SK-N-SH treated with all-trans-retinoic acid at 6 μM for 48 hours (cell line): ENCODE data around the gene SPTB.

Experiments
- ATAC-seq: fragments of 200-7000 bp; cut with Tn5 transposase; 3 replicates; pipeline ENCODE4 v1.9.1; 2020; ENCODE audit warnings: mild to moderate bottlenecking, moderate library complexity
- ARNTL ChIP-seq: fragments of 450-650 bp; formaldehyde crosslinking; IDR thresholded peaks from 2 replicates; pipeline ENCODE4 v1.5.0; 2020; ENCODE audit warnings: low read depth, mild to moderate bottlenecking, moderate library complexity, borderline replicate concordance
- BACH2 ChIP-seq: fragments of 250-450 bp; sonication (Bioruptor Pico); IDR thresholded peaks from 2 replicates; pipeline ENCODE4 v1.9.0; 2021; ENCODE audit warnings: mild to moderate bottlenecking, borderline replicate concordance
- CSDC2 ChIP-seq: fragments of 250-450 bp; sonication (Bioruptor Pico); IDR thresholded peaks from 2 replicates; pipeline ENCODE4 v1.5.0; 2020; ENCODE audit warnings: mild to moderate bottlenecking, moderate library complexity
- ESRRG ChIP-seq: fragments of 250-450 bp; sonication (Bioruptor Pico); IDR thresholded peaks from 2 replicates; pipeline ENCODE4 v1.6.1; 2021; ENCODE audit warnings: mild to moderate bottlenecking
- GLIS3 ChIP-seq: fragments of 250-450 bp; sonication (Bioruptor Pico); IDR thresholded peaks from 2 replicates; pipeline ENCODE4 v1.5.0; 2020; ENCODE audit warnings: mild to moderate bottlenecking, moderate library complexity
- ISL1 ChIP-seq: fragments of 250-450 bp; sonication (Bioruptor Pico); IDR thresholded peaks from 2 replicates; pipeline ENCODE4 v2.1.2; 2022; ENCODE audit warnings: mild to moderate bottlenecking, moderate library complexity
- OSR1 ChIP-seq: fragments of 250-450 bp; sonication (Bioruptor Pico); IDR thresholded peaks from 2 replicates; pipeline ENCODE4 v1.8.0; 2022; ENCODE audit warnings: moderate library complexity, mild to moderate bottlenecking, inconsistent platforms
- PPARA ChIP-seq: fragments of 250-450 bp; sonication (Bioruptor Pico); IDR thresholded peaks from 2 replicates; pipeline ENCODE4 v1.5.0; 2020; ENCODE audit warnings: mild to moderate bottlenecking, borderline replicate concordance
- RARB ChIP-seq: fragments of 250-450 bp; sonication (Bioruptor Pico); IDR thresholded peaks from 2 replicates; pipeline ENCODE4 v1.8.0; 2021; ENCODE audit warnings: mild to moderate bottlenecking, moderate library complexity
- SNAI2 ChIP-seq: fragments of 250-450 bp; sonication (Bioruptor Pico); IDR thresholded peaks from 2 replicates; pipeline ENCODE4 v1.5.0; 2020; ENCODE audit warnings: mild to moderate bottlenecking, moderate library complexity
- TCF4 ChIP-seq: fragments of 250-450 bp; sonication (Bioruptor Pico); IDR thresholded peaks from 2 replicates; pipeline ENCODE4 v1.8.0; 2021; ENCODE audit warnings: mild to moderate bottlenecking, moderate library complexity, borderline replicate concordance
- TOX ChIP-seq: fragments of 250-450 bp; sonication (Bioruptor Pico); IDR thresholded peaks from 2 replicates; pipeline ENCODE4 v1.8.0; 2021; ENCODE audit warnings: mild to moderate bottlenecking, moderate library complexity, borderline replicate concordance
- ZC3H10 ChIP-seq: fragments of 250-450 bp; sonication (Bioruptor Pico); IDR thresholded peaks from 2 replicates; pipeline ENCODE4 v1.5.1; 2021; ENCODE audit warnings: mild to moderate bottlenecking, moderate library complexity
- ZFP3 ChIP-seq: fragments of 250-450 bp; sonication (Bioruptor Pico); IDR thresholded peaks from 2 replicates; pipeline ENCODE4 v1.5.0; 2020; ENCODE audit warnings: mild to moderate bottlenecking, moderate library complexity
- ZFP30 ChIP-seq: fragments of 450-650 bp; formaldehyde crosslinking; IDR thresholded peaks from 2 replicates; pipeline ENCODE4 v1.5.0; 2022; ENCODE audit warnings: mild to moderate bottlenecking, moderate library complexity
- ZNF565 ChIP-seq: fragments of 450-650 bp; formaldehyde crosslinking; conservative IDR thresholded peaks from 2 replicates; pipeline ENCODE4 v1.5.0; 2020; ENCODE audit warnings: low read depth, mild to moderate bottlenecking, moderate library complexity
- ZNF70 ChIP-seq: fragments of 450-650 bp; formaldehyde crosslinking; IDR thresholded peaks from 2 replicates; pipeline ENCODE4 v1.5.0; 2020; ENCODE audit warnings: mild to moderate bottlenecking, moderate library complexity
- ZNF8 ChIP-seq: fragments of 450-650 bp; formaldehyde crosslinking; IDR thresholded peaks from 2 replicates; pipeline ENCODE4 v1.5.0; 2020; ENCODE audit warnings: mild to moderate bottlenecking, moderate library complexity
- TF ChIP-seq, protein P1 (sequence below): fragments of 250-450 bp; sonication (Bioruptor Pico); IDR thresholded peaks from 2 replicates; pipeline ENCODE4 v1.5.0; 2020; ENCODE audit warnings: mild to moderate bottlenecking, moderate library complexity
- TF ChIP-seq, protein P2 (sequence below): fragments of 250-450 bp; sonication (Bioruptor Pico); IDR thresholded peaks from 2 replicates; pipeline ENCODE4 v1.8.0; 2020; ENCODE audit warnings: mild to moderate bottlenecking, moderate library complexity, borderline replicate concordance
- TF ChIP-seq, protein P3 (sequence below): fragments of 250-450 bp; sonication (Bioruptor Pico); IDR thresholded peaks from 2 replicates; pipeline ENCODE4 v1.5.1; 2020; ENCODE audit warnings: low read depth, mild to moderate bottlenecking, moderate library complexity
- TF ChIP-seq, protein P4 (sequence below): fragments of 250-450 bp; sonication (Bioruptor Pico); IDR thresholded peaks from 2 replicates; pipeline ENCODE4 v1.8.0; 2021; ENCODE audit warnings: low read depth, mild to moderate bottlenecking, moderate library complexity, borderline replicate concordance
- TF ChIP-seq, protein P5 (sequence below): fragments of 250-450 bp; sonication (Bioruptor Pico); IDR thresholded peaks from 2 replicates; pipeline ENCODE4 v1.5.1; 2021; ENCODE audit warnings: mild to moderate bottlenecking, moderate library complexity

The SPTB gene

DNA sequence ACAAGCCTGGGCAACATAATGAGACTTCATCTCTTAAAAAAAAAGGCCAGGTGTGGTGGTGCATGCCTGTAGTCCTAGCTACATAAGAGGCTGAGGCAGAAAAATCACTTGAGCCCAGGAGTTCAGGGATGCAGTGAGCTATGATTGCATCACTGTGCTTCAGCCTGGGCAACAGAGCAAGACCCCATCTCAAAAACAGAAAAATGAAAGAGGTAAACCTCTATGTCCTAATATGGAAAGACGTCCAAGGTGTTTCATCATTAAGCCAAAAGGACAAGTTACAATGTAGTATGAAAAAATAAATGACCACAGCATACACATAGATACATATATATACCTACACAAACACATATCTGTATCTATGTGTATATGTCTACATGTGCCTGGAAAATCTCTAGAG lies 15.4 kb downstream of the SPTB start:
- TF ChIP-seq ZNF8 (CRISPR knock-in tag) = no peak
- TF ChIP-seq BACH2 (CRISPR knock-in tag) = no peak
- TF ChIP-seq ZFP30 (CRISPR knock-in tag) = no peak
- no peak for TF ChIP-seq SNAI2
- no peak for TF ChIP-seq PPARA (CRISPR knock-in tag)
- TF ChIP-seq, protein P1, sequence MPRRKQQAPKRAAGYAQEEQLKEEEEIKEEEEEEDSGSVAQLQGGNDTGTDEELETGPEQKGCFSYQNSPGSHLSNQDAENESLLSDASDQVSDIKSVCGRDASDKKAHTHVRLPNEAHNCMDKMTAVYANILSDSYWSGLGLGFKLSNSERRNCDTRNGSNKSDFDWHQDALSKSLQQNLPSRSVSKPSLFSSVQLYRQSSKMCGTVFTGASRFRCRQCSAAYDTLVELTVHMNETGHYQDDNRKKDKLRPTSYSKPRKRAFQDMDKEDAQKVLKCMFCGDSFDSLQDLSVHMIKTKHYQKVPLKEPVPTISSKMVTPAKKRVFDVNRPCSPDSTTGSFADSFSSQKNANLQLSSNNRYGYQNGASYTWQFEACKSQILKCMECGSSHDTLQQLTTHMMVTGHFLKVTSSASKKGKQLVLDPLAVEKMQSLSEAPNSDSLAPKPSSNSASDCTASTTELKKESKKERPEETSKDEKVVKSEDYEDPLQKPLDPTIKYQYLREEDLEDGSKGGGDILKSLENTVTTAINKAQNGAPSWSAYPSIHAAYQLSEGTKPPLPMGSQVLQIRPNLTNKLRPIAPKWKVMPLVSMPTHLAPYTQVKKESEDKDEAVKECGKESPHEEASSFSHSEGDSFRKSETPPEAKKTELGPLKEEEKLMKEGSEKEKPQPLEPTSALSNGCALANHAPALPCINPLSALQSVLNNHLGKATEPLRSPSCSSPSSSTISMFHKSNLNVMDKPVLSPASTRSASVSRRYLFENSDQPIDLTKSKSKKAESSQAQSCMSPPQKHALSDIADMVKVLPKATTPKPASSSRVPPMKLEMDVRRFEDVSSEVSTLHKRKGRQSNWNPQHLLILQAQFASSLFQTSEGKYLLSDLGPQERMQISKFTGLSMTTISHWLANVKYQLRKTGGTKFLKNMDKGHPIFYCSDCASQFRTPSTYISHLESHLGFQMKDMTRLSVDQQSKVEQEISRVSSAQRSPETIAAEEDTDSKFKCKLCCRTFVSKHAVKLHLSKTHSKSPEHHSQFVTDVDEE (CRISPR knock-in tag) = no peak
- TF ChIP-seq, protein P2, sequence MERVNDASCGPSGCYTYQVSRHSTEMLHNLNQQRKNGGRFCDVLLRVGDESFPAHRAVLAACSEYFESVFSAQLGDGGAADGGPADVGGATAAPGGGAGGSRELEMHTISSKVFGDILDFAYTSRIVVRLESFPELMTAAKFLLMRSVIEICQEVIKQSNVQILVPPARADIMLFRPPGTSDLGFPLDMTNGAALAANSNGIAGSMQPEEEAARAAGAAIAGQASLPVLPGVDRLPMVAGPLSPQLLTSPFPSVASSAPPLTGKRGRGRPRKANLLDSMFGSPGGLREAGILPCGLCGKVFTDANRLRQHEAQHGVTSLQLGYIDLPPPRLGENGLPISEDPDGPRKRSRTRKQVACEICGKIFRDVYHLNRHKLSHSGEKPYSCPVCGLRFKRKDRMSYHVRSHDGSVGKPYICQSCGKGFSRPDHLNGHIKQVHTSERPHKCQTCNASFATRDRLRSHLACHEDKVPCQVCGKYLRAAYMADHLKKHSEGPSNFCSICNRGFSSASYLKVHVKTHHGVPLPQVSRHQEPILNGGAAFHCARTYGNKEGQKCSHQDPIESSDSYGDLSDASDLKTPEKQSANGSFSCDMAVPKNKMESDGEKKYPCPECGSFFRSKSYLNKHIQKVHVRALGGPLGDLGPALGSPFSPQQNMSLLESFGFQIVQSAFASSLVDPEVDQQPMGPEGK (CRISPR knock-in tag) = no peak
- TF ChIP-seq ZNF565 (CRISPR knock-in tag) = no peak
- TF ChIP-seq, protein P3, sequence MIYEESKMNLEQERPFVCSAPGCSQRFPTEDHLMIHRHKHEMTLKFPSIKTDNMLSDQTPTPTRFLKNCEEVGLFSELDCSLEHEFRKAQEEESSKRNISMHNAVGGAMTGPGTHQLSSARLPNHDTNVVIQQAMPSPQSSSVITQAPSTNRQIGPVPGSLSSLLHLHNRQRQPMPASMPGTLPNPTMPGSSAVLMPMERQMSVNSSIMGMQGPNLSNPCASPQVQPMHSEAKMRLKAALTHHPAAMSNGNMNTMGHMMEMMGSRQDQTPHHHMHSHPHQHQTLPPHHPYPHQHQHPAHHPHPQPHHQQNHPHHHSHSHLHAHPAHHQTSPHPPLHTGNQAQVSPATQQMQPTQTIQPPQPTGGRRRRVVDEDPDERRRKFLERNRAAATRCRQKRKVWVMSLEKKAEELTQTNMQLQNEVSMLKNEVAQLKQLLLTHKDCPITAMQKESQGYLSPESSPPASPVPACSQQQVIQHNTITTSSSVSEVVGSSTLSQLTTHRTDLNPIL (CRISPR knock-in tag) = no peak
- TF ChIP-seq TOX (CRISPR knock-in tag) = no peak
- TF ChIP-seq ZNF70 (CRISPR knock-in tag) = no peak
- TF ChIP-seq GLIS3 (CRISPR knock-in tag) = no peak
- TF ChIP-seq ARNTL (CRISPR knock-in tag) = no peak
- no peak for TF ChIP-seq TCF4 (CRISPR knock-in tag)
- ATAC-seq = no peak

DNA sequence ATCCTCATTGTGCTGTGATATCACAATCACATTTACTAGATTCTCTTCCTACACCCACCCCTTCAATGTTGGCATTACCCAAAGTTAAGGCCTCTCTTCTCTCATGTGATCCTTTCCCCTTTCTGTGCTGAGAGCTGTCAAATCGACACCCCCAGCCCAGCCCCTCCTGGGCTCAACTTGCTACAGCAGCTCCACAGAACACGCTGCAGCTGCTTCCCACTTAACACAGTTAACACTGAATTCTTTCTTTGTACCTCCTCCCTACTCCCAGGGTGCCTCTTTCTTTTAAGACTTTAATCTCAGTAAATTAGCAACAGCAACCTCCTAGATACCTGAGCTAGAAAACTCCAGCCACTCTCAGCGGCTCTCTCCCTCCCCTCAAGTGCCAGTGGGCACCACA lies 17.8 kb downstream of the SPTB start:
- ATAC-seq = no peak

More for the DNA sequence above, 17.8 kb downstream of the SPTB start:
- no peak for TF ChIP-seq PPARA (CRISPR knock-in tag)
- TF ChIP-seq, protein P4, sequence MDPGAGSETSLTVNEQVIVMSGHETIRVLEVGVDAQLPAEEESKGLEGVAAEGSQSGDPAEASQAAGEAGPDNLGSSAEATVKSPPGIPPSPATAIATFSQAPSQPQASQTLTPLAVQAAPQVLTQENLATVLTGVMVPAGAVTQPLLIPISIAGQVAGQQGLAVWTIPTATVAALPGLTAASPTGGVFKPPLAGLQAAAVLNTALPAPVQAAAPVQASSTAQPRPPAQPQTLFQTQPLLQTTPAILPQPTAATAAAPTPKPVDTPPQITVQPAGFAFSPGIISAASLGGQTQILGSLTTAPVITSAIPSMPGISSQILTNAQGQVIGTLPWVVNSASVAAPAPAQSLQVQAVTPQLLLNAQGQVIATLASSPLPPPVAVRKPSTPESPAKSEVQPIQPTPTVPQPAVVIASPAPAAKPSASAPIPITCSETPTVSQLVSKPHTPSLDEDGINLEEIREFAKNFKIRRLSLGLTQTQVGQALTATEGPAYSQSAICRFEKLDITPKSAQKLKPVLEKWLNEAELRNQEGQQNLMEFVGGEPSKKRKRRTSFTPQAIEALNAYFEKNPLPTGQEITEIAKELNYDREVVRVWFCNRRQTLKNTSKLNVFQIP (CRISPR knock-in tag) = no peak
- no peak for TF ChIP-seq RARB (CRISPR knock-in tag)
- no peak for TF ChIP-seq TOX (CRISPR knock-in tag)
- TF ChIP-seq, protein P2 (CRISPR knock-in tag) = no peak
- TF ChIP-seq ZFP3 = no peak
- TF ChIP-seq GLIS3 (CRISPR knock-in tag) = no peak
- no peak for TF ChIP-seq ISL1
- TF ChIP-seq, protein P1 (CRISPR knock-in tag) = no peak
- TF ChIP-seq, protein P3 (CRISPR knock-in tag) = no peak
- no peak for TF ChIP-seq ARNTL (CRISPR knock-in tag)
- TF ChIP-seq, protein P5, sequence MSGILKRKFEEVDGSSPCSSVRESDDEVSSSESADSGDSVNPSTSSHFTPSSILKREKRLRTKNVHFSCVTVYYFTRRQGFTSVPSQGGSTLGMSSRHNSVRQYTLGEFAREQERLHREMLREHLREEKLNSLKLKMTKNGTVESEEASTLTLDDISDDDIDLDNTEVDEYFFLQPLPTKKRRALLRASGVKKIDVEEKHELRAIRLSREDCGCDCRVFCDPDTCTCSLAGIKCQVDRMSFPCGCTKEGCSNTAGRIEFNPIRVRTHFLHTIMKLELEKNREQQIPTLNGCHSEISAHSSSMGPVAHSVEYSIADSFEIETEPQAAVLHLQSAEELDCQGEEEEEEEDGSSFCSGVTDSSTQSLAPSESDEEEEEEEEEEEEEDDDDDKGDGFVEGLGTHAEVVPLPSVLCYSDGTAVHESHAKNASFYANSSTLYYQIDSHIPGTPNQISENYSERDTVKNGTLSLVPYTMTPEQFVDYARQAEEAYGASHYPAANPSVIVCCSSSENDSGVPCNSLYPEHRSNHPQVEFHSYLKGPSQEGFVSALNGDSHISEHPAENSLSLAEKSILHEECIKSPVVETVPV (CRISPR knock-in tag) = no peak
- TF ChIP-seq CSDC2 (CRISPR knock-in tag) = no peak
- TF ChIP-seq SNAI2 = no peak
- TF ChIP-seq BACH2 (CRISPR knock-in tag) = no peak
- TF ChIP-seq ZC3H10 (CRISPR knock-in tag) = no peak
- TF ChIP-seq ZFP30 (CRISPR knock-in tag) = no peak
- no peak for TF ChIP-seq ZNF565 (CRISPR knock-in tag)
- TF ChIP-seq OSR1 (CRISPR knock-in tag) = no peak
- no peak for TF ChIP-seq ESRRG (CRISPR knock-in tag)
- TF ChIP-seq, all 23 proteins: peak for 0
